Measurements from ENCODE around the gene PRMT6.
"Not testable (repeated sequence)": the region's sequence is repeated elsewhere in the genome, so short reads cannot be mapped to it uniquely, and the experiment has no call there.

Gene PRMT6

GRCh38 chr1:107093395-107093794, 36.9 kb downstream of the PRMT6 start:
- not testable (repeated sequence) for H3K4me3 ChIP-seq (ENCODE audit: low read depth, low read length)

GRCh38 chr1:107095647-107096046, 39.2 kb downstream of the PRMT6 start:
- H3K4me3 ChIP-seq (ENCODE audit: low read depth, low read length): no peak overlapping the region

GRCh38 chr1:107096690-107097089, 40.2 kb downstream of the PRMT6 start:
- H3K4me3 ChIP-seq (ENCODE audit: low read depth, low read length): no peak overlapping the region

GRCh38 chr1:107098961-107099360, 42.5 kb downstream of the PRMT6 start:
- H3K4me3 ChIP-seq (ENCODE audit: low read depth, low read length): no peak overlapping the region

GRCh38 chr1:107100331-107100984, 44.0 kb downstream of the PRMT6 start:
- no peak overlapping the region for H3K4me3 ChIP-seq (ENCODE audit: low read depth, low read length)

DNA sequence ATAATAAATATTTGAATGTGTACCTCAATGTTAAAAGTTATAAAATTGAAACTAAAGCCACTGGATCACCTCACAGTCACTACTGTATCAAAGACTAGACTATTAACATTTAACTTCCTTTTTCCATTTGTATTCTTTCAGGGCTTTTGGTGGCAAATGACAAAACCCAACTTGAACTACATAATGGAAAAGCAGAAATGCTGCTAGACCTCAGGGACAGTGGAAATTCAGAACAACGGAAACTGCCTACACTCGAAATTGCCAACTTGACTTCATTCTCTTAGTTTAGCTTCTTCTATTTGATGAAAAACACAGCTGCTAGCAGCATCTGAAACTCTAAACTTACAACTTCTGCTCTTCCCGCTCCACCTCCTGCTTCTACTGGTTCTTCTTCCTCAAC, 49.4 kb downstream of the PRMT6 start:
- H3K4me3 ChIP-seq (ENCODE audit: low read depth, low read length): no peak overlapping the region
